Gastroesophageal sphincter (tissue), 4 donors: Measurements from ENCODE around the gene NOL11. TPM values are rescaled to one million over a fixed set of nuclear protein-coding genes. Genes with fewer than 3 reads are reported as not detected.

ENCODE experiments used
- ATAC-seq: fragments of 150-250 bp; one replicate; pipeline ENCODE4 v1.9.1; 2016; ENCODE audit warnings: mild to moderate bottlenecking, moderate library complexity
- H3K27ac ChIP-seq, 4 donors: fragments of 200-600 bp; sonication (generic) in 3 of 4; 1 replicate in 3 of 4; 2 replicates in 1 of 4; pipeline ENCODE4 v1.5.1; 2016 to 2019
- H3K27me3 ChIP-seq: fragments of 200-600 bp; sonication (generic); one replicate; pipeline ENCODE4 v1.5.1; 2019
- H3K36me3 ChIP-seq, 2 donors: fragments of 200-600 bp; sonication (generic); one replicate each; pipeline ENCODE4 v1.5.1; 2019; ENCODE audit warnings: control low read depth in 1 of 2
- H3K4me1 ChIP-seq, 3 donors: fragments of 200-600 bp; sonication (generic); 1 replicate in 2 of 3; 2 replicates in 1 of 3; pipeline ENCODE4 v1.5.1; 2016 to 2019; ENCODE audit warnings: control low read depth in 2 of 3
- H3K4me3 ChIP-seq, 2 donors: fragments of 200-600 bp; sonication (generic); one replicate each; pipeline ENCODE4 v1.5.1; 2019; ENCODE audit warnings: mild to moderate bottlenecking in 1 of 2, moderate library complexity in 1 of 2
- H3K9me3 ChIP-seq, 3 donors: fragments of 200-600 bp; sonication (generic); one replicate each; pipeline ENCODE4 v1.5.1; 2017 to 2019; ENCODE audit warnings: control low read depth in 2 of 3
- EP300 ChIP-seq: sonication (generic); formaldehyde crosslinking; IDR thresholded peaks from one replicate; pipeline ENCODE4 v1.6.1; 2017; ENCODE audit warnings: antibody characterized with exemption, mild to moderate bottlenecking
- POLR2A ChIP-seq, 2 donors: fragments of 450-650 bp; IDR thresholded peaks; one replicate each; pipeline ENCODE4 v1.6.1; 2017; ENCODE audit warnings: antibody characterized with exemption in 2 of 2, mild to moderate bottlenecking in 2 of 2, moderate library complexity in 1 of 2
- POLR2AphosphoS5 ChIP-seq: sonication (generic); formaldehyde crosslinking; IDR thresholded peaks from one replicate; pipeline ENCODE4 v1.6.1; 2017; ENCODE audit warnings: antibody characterized with exemption
- WGBS, 2 donors: methylation state at CpG; one replicate each; pipeline ENCODE4 v1.1.5; 2018; ENCODE audit warnings: low coverage in 1 of 2; 5-methylcytosine and 5-hydroxymethylcytosine counted together
- total RNA-seq, 4 donors: library from RNA; depleted of rRNA; stranded (reverse); fragments of >200 nt; gene quantifications; one replicate each; pipeline ENCODE4 v1.1.0, GENCODE V29; 2016
- TF ChIP-seq, protein P1 (sequence below), 4 experiments: fragments of 200-600 bp in 2 of 4; fragments of 450-650 bp in 2 of 4; sonication (generic) in 1 of 4; IDR thresholded peaks; one replicate each; pipeline ENCODE4 v1.5.1; 2017 to 2019; ENCODE audit warnings: antibody characterized with exemption in 4 of 4, mild to moderate bottlenecking in 2 of 4, moderate library complexity in 2 of 4

The NOL11 gene
- total RNA-seq, 4 donors from 2014 or later = 20.5 to 26.2 (median 22.6) TPM

DNA sequence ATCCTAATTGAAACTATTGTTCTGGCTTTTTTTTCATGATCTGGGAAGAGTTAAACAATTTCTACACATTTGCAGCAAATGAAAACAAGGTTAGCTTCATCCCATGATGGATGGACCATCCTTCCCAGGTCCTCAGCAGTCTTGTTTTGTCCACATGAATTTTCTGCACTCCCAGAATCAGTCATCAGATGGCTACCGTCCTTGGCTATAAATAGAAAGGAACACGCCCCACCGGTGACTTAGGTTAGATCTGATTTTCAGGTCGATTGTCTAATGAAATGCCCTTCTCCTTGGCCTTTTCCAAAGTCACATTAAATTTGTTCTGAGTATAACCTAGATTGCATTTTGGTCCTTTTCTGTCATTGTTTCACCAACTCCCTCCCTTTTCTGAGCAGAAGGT, 41.4 kb upstream of the NOL11 start:
- H3K9me3 ChIP-seq = no peaks in the 10 kb centered on the region
- no peaks in the 10 kb centered on the region for H3K36me3 ChIP-seq
- H3K4me3 ChIP-seq = no peak overlapping the region
- TF ChIP-seq, protein P1, sequence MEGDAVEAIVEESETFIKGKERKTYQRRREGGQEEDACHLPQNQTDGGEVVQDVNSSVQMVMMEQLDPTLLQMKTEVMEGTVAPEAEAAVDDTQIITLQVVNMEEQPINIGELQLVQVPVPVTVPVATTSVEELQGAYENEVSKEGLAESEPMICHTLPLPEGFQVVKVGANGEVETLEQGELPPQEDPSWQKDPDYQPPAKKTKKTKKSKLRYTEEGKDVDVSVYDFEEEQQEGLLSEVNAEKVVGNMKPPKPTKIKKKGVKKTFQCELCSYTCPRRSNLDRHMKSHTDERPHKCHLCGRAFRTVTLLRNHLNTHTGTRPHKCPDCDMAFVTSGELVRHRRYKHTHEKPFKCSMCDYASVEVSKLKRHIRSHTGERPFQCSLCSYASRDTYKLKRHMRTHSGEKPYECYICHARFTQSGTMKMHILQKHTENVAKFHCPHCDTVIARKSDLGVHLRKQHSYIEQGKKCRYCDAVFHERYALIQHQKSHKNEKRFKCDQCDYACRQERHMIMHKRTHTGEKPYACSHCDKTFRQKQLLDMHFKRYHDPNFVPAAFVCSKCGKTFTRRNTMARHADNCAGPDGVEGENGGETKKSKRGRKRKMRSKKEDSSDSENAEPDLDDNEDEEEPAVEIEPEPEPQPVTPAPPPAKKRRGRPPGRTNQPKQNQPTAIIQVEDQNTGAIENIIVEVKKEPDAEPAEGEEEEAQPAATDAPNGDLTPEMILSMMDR (IDR thresholded peaks at IDR 0.05) = no peak
- TF ChIP-seq POLR2A (IDR thresholded peaks at IDR 0.05) (no peak), EP300 (no peak), POLR2AphosphoS5 (no peak)
- WGBS, 2 donors = 33 to 68% methylated on average over 1 to 4 of the region's 4 CpGs
- H3K27me3 ChIP-seq = no peaks in the 10 kb centered on the region
- peaks cover 0 to 9% (median 0%) of the 10 kb centered on the region in 3 donors for H3K4me1 ChIP-seq
- H3K27ac ChIP-seq = no peak overlapping the region
- no peak for ATAC-seq

DNA sequence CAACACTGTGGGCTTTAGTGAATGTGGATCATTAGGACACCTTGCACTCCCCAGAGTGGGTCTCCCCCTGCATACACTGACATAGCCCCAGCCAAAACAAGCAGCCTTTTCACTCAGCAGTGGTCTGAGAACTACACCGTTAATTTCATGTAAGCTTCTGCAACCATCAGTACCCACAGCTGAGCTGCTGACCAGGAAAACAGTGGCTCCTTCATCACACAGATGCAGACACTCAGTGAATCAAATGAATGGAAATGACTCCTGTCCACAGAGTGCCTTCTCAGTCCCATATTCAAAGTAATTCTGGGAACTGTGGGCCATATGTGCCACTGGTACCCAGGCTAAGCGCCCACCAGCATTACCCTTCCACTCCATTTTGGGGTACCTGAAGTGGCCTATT, 39.3 kb upstream of the NOL11 start:
- peaks cover 0 to 9% (median 0%) of the 10 kb centered on the region in 3 donors for H3K4me1 ChIP-seq
- H3K27ac ChIP-seq = no peak overlapping the region
- no peaks in the 10 kb centered on the region for H3K9me3 ChIP-seq
- no peak for TF ChIP-seq POLR2A (IDR thresholded peaks at IDR 0.05)
- no peak for TF ChIP-seq POLR2AphosphoS5
- TF ChIP-seq, protein P1 (IDR thresholded peaks at IDR 0.05) = no peak
- no peaks in the 10 kb centered on the region for H3K36me3 ChIP-seq
- no peak overlapping the region for H3K4me3 ChIP-seq
- H3K27me3 ChIP-seq = no peaks in the 10 kb centered on the region
- ATAC-seq = no peak
- WGBS, 2 donors = 95% methylated on average over 2 of the region's 2 CpGs; no CpG with 5 or more reads in 1 of the 2 donors

DNA sequence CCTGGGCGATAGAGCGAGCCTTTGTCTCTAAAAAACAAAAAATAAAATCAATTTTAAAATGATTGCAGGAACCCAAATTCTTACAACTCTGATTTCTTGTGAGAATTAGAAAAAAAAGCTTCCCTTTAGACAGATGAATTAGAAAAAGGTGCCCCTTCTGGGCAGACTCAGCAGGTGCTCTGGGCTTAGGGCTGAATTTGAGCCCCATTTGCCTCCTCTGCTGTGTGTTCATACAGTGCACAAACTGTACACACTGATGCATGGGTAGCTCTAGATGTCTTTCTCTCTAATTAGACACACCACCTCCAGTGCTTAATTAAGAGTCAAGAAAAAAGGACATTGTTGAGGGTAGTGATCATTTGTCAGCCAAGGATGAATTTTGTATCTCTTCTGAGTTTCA, 38.5 kb upstream of the NOL11 start:
- H3K9me3 ChIP-seq = no peaks in the 10 kb centered on the region
- H3K27me3 ChIP-seq = no peaks in the 10 kb centered on the region
- H3K36me3 ChIP-seq = no peaks in the 10 kb centered on the region
- no peak overlapping the region for H3K27ac ChIP-seq
- TF ChIP-seq POLR2A (IDR thresholded peaks at IDR 0.05) (no peak), EP300 (no peak), POLR2AphosphoS5 (no peak)
- TF ChIP-seq, protein P1 (IDR thresholded peaks at IDR 0.05) = no peak
- H3K4me1 ChIP-seq = peaks cover 0 to 9% (median 0%) of the 10 kb centered on the region in 3 donors
- no peak for ATAC-seq
- no peak overlapping the region for H3K4me3 ChIP-seq
- 88 to 100% methylated on average over 2 of the region's 2 CpGs for WGBS, 2 donors

DNA sequence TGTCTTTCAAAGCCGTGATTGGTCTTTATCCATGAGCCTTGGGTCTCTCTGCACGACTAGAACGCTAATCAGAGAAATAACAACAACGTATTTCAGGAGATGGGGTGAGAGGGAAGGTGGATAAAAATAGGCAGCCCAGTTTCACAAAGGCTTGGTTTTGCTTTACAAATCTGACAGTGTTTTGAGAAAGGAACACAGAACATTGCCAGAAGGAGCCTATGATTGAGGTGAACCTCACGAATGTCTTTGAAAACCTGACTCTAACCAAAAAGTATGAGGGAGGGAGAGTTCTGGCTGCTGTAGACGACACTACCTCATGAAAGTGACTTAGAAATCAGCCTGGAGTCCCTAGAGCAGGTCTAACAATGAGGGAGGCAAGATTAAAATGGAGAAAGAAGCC, 38.0 kb upstream of the NOL11 start:
- TF ChIP-seq POLR2AphosphoS5 = no peak
- no peak for TF ChIP-seq EP300
- TF ChIP-seq, protein P1 (IDR thresholded peaks at IDR 0.05) = no peak
- no peak for TF ChIP-seq POLR2A (IDR thresholded peaks at IDR 0.05)
- 80 to 90% methylated on average over 2 to 6 of the region's 6 CpGs for WGBS, 2 donors

DNA sequence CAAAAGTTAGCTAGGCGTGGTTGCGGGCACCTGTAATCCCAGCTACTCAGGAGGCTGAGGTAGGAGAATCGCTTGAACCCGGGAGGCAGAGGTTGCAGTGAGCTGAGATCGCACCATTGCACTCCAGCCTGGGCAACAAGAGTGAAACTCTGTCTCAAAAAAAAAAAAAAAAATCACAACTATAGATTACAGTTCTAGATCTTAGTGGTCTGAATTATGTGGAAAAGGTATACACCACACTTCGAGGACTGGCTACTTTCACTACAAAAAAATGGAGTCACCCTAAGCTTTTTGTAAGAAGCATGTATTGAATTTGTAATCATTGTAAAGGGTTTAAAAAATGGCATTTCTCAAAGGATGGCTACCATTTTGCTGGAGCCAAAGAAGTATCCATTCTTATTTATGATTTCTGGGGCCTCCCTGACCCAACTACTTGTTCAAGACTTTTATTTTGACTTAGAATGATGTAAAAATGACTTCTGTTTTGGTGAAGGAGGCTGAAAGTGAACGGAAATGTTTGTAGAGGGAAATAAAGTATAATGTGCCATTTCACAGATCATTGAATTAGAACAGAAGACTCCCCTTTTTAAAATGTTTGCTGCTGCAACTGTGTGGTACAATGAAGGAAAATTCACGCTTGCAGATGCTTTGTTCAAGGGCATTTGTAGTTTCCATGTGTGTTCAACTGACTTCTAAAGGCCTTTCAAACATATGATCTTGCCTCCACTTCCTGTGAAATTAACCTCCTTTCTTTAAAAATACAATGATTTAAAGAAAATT, 37.1 kb upstream of the NOL11 start:
- WGBS, 2 donors = 85 to 93% methylated on average over 3 to 6 of the region's 8 CpGs
- TF ChIP-seq, protein P1 (IDR thresholded peaks at IDR 0.05) = no peak
- TF ChIP-seq POLR2A (IDR thresholded peaks at IDR 0.05) (no peak), EP300 (no peak), POLR2AphosphoS5 (no peak)
- H3K9me3 ChIP-seq = no peaks in the 10 kb centered on the region
- no peaks in the 10 kb centered on the region for H3K36me3 ChIP-seq
- H3K27me3 ChIP-seq = no peaks in the 10 kb centered on the region
- no peak for ATAC-seq
- no peak overlapping the region for H3K27ac ChIP-seq
- peaks cover 0 to 9% (median 0%) of the 10 kb centered on the region in 3 donors for H3K4me1 ChIP-seq
- no peak overlapping the region for H3K4me3 ChIP-seq

More for the DNA sequence above, 38.0 kb upstream of the NOL11 start:
- Histone ChIP-seq H3K27me3 (no peaks in the 10 kb centered on the region), H3K4me1 (peaks cover 0 to 9% (median 0%) of the 10 kb centered on the region in 3 donors), H3K9me3 (no peaks in the 10 kb centered on the region), H3K4me3 (no peak overlapping the region), H3K27ac (no peak overlapping the region), H3K36me3 (no peaks in the 10 kb centered on the region)
- no peak for ATAC-seq
